Neural progenitor cell (in vitro differentiated cells): ENCODE measurements around the gene HS2ST1.

Experiments used
- CTCF ChIP-seq: fragments of 200-600 bp; sonication (generic); IDR thresholded peaks from 2 replicates; pipeline ENCODE4 v1.5.1; 2017; ENCODE audit warnings: antibody characterized with exemption, mild to moderate bottlenecking
- EZH2 ChIP-seq: fragments of 200-600 bp; sonication (generic); IDR thresholded peaks from 2 replicates; pipeline ENCODE4 v1.6.1; 2017; ENCODE audit warnings: antibody characterized with exemption, mild to moderate bottlenecking, moderate library complexity
- EZH2phosphoT487 ChIP-seq: fragments of 200-600 bp; sonication (generic); IDR thresholded peaks from 2 replicates; pipeline ENCODE4 v1.6.1; 2017; ENCODE audit warnings: antibody characterized with exemption

DNA sequence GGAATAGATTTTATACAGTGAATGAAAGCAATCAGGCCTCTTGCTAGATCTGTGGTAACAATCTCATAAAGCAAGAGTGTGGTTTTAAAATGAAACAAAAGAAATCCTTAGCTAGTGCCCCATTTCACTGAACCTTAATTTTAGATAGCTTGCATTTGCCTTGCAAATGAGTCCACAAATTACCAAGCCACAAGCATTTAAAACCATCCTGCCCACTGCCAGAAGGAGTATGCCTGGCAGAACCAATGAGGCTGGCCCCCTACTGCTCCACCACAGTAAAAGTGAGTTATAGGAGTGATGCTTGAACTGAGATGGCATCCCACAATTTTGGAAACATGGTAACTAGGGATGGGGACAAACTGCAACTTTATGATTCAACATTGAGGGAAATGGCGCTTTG lies 207.8 kb downstream of the HS2ST1 start:
- TF ChIP-seq CTCF, result no peak
- TF ChIP-seq EZH2phosphoT487, result no peak
- no peak for TF ChIP-seq EZH2
